Lower leg skin (tissue), 4 donors: Measurements from ENCODE around the gene RAPGEF2. TPM values are rescaled to one million over a fixed set of nuclear protein-coding genes. Genes with fewer than 3 reads are reported as not detected.

Experiments
- DNase-seq, 2 donors: peaks; one replicate each; pipeline ENCODE4 v3.0.0-alpha.2; 2019; ENCODE audit warnings: low spot score in 2 of 2
- H3K4me3 ChIP-seq: fragments of 200-600 bp; sonication (generic); 2 replicates; pipeline ENCODE4 v1.5.1; 2017; ENCODE audit warnings: mild to moderate bottlenecking, low read depth; ENCODE audit not compliant: poor library complexity, severe bottlenecking
- POLR2A ChIP-seq, 2 donors: fragments of 450-650 bp; IDR thresholded peaks; one replicate each; pipeline ENCODE4 v1.6.1; 2016 to 2017; ENCODE audit warnings: antibody characterized with exemption in 2 of 2, mild to moderate bottlenecking in 1 of 2, moderate library complexity in 1 of 2
- WGBS, 2 donors: methylation state at CpG; one replicate each; pipeline ENCODE4 v1.1.5; 2018; 5-methylcytosine and 5-hydroxymethylcytosine counted together
- intact Hi-C: fragments of 100-400 bp; cut with DNase I; formaldehyde crosslinking; loops from one replicate; pipeline ENCODE4 v1.15.0; 2023; ENCODE audit warnings: low total_unique reads
- total RNA-seq, 4 donors: library from RNA; depleted of rRNA; stranded (reverse); fragments of >200 nt; gene quantifications; one replicate each; pipeline ENCODE4 v1.1.0, GENCODE V29; 2016
- TF ChIP-seq, protein P1 (sequence below), 3 donors: fragments of 450-650 bp; IDR thresholded peaks; one replicate each; pipeline ENCODE4 v1.5.1; 2016; ENCODE audit warnings: antibody characterized with exemption in 3 of 3, mild to moderate bottlenecking in 3 of 3, moderate library complexity in 2 of 3

RAPGEF2 gene
- total RNA-seq, 4 donors from 2014 or later = 38.3 to 51.7 (median 40.4) TPM

DNA sequence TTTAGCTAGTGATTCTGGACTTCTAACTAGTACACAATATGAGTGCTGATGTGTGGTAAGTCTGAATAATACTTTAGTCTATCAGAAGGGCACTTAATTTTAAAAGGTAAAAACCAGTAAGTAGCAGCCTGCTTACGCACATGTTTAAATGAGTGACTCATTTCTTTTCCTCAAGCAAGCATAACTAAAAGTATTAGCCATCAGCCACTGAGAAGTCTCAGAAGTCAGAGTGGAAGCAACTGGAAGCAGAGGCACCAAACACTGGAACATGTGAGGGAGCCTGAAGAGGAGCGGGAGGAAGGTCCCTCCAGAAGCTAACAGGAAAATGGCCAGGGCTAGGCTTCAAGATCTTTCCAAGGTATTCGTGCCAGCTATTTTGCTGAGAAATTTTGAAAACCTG lies 257.7 kb downstream of the RAPGEF2 start:
- no peak for DNase-seq
- TF ChIP-seq POLR2A (IDR thresholded peaks at IDR 0.05) = no peak
- TF ChIP-seq, protein P1, sequence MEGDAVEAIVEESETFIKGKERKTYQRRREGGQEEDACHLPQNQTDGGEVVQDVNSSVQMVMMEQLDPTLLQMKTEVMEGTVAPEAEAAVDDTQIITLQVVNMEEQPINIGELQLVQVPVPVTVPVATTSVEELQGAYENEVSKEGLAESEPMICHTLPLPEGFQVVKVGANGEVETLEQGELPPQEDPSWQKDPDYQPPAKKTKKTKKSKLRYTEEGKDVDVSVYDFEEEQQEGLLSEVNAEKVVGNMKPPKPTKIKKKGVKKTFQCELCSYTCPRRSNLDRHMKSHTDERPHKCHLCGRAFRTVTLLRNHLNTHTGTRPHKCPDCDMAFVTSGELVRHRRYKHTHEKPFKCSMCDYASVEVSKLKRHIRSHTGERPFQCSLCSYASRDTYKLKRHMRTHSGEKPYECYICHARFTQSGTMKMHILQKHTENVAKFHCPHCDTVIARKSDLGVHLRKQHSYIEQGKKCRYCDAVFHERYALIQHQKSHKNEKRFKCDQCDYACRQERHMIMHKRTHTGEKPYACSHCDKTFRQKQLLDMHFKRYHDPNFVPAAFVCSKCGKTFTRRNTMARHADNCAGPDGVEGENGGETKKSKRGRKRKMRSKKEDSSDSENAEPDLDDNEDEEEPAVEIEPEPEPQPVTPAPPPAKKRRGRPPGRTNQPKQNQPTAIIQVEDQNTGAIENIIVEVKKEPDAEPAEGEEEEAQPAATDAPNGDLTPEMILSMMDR (IDR thresholded peaks at IDR 0.05) = no peak
- intact Hi-C loops = no loop called here
- 76 to 83% methylated on average over 3 of the region's 3 CpGs for WGBS, 2 donors
- no peak overlapping the region for H3K4me3 ChIP-seq

DNA sequence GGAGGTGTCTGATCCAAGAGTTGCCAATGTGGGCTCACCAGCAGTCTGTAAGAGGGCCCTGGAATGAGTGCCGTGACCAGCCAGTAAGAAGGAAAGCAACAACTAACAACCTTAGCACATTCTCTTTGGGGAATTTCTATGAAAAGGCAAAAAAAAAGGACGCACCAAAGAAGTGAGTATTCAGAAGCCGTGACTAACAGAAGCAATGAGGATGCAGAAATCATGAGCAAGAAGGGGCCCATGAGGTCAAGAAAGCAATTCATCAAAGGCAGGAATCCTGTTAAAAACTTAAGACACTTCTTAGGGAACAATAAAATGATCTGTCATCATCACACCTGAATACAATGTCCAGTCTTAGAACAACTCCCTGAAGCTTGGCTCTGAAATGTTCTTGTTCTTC lies 260.5 kb downstream of the RAPGEF2 start:
- intact Hi-C loops = no loop called here
- no peak for DNase-seq
- H3K4me3 ChIP-seq = no peak overlapping the region
- 94 to 96% methylated on average over 3 of the region's 3 CpGs for WGBS, 2 donors
- no peak for TF ChIP-seq POLR2A (IDR thresholded peaks at IDR 0.05)
- TF ChIP-seq, protein P1 (IDR thresholded peaks at IDR 0.05) = no peak

DNA sequence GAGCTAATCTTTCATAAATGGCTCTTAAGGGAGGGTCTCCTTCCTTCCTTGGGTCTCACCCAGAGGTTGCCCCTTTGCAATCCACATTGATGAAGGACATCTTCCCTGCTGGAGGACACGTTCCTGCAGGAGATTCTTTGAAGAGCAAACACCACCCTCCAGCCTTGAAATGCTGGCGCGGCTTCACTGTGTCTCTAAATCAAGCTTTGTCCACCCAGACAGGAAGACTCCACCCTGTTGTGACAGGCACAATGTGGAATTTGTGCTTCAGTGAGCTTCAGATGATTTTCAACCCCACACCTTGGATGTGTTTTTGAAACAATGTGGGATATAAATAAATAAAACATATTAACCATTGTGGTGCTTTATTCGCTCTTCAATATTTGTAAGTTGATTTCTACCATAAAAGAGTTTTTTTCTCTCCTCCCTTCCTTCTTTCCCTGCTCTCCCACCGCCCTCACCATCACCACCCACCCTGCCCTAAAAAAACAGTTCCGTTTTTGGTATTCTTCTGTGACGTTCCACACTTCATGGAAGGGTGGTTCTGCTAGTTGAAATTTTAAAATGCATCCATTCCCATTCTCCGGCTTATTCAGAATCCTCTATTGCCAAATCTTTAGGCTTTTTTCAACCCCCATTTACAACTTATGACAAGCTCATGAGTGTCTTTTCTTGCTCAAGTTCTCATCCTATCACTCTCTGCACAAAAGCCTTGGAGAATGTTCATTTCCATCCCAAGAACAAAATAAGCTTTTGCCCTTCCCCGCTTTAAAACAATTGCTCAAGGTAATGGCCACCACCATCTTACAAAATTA lies 264.3 kb downstream of the RAPGEF2 start:
- DNase-seq = no peak
- intact Hi-C loops = no loop called here
- no peak overlapping the region for H3K4me3 ChIP-seq
- 43 to 45% methylated on average over 9 of the region's 9 CpGs for WGBS, 2 donors
- TF ChIP-seq, protein P1 (IDR thresholded peaks at IDR 0.05) = no peak
- TF ChIP-seq POLR2A (IDR thresholded peaks at IDR 0.05) = no peak

DNA sequence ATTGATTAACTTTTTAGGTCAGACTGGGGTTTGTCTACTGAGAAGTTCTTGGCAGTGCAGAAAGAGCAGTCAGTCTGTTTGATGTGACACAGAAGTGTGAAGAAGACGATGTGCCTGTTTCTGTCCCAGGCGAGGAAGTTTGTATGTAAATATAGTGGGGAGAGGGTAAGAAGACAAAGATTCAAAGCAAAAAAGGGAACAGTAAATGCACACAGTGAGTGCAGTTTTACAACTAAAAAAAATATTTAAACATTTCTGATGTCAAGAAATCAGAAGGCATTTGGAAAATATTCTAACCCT lies 264.9 kb downstream of the RAPGEF2 start:
- no peak for DNase-seq
- intact Hi-C loops = no loop called here
- no peak overlapping the region for H3K4me3 ChIP-seq
- TF ChIP-seq, protein P1 (IDR thresholded peaks at IDR 0.05) = no peak
- TF ChIP-seq POLR2A (IDR thresholded peaks at IDR 0.05) = no peak
- WGBS, 2 donors = 53% methylated on average over 2 of the region's 2 CpGs

DNA sequence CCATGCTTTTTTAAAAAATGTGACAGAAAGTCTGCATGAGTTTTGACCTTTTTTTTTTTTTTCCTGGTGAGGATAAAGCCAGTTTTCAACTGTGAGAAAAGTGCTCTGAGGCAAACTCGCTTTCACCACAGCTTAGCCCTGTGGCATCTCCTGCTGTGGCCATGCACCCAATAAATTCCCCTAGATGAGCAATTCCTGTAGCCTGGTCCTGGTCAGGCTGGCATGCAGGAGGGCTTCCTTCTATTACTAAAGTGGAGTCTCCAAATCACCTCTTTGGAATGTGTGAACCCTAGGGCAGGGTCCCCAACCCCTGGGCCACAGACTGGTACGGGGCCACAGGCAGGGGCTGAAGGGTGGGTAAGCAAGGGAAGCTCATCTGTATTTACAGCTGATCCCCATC lies 265.4 kb downstream of the RAPGEF2 start:
- no peak overlapping the region for H3K4me3 ChIP-seq
- intact Hi-C loops = no loop called here
- no peak for DNase-seq
- no peak for TF ChIP-seq POLR2A (IDR thresholded peaks at IDR 0.05)
- TF ChIP-seq, protein P1 (IDR thresholded peaks at IDR 0.05) = no peak
- WGBS, 2 donors = 92 to 100% methylated on average over 2 of the region's 2 CpGs

DNA sequence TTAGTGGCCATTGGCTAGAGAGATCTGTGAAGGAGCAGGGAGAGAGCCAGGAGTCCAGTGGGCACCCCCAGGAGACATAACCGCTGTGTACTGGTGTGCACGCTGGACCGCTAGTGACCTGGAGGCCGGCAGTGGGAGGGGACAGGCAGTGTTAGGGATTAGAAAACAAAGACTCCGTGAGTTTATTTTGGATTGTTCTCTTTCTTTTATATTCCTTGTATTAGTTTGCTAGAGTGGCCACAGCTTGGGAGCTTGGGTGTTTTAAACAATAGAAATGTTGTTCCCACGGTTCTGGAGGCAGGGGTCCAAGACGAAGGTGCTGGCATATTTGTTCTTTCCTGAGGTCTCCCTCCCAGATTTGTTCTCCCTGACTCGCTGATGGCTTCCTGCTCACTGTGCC lies 266.4 kb downstream of the RAPGEF2 start:
- intact Hi-C loops = no loop called here
- 91 to 98% methylated on average over 8 of the region's 8 CpGs for WGBS, 2 donors
- no peak overlapping the region for H3K4me3 ChIP-seq
- TF ChIP-seq, protein P1 (IDR thresholded peaks at IDR 0.05) = no peak
- TF ChIP-seq POLR2A (IDR thresholded peaks at IDR 0.05) = no peak
- no peak for DNase-seq
